MV-4-11 (cell line): ENCODE measurements around the gene NCAPD2.
"Not testable (repeated sequence)": the region's sequence is repeated elsewhere in the genome, so short reads cannot be mapped to it uniquely, and the experiment has no call there.

ENCODE experiments used
- DNase-seq: peaks from one replicate; lab custom pipeline; 2025; lab: John Stamatoyannopoulos, UW

Gene NCAPD2

DNA sequence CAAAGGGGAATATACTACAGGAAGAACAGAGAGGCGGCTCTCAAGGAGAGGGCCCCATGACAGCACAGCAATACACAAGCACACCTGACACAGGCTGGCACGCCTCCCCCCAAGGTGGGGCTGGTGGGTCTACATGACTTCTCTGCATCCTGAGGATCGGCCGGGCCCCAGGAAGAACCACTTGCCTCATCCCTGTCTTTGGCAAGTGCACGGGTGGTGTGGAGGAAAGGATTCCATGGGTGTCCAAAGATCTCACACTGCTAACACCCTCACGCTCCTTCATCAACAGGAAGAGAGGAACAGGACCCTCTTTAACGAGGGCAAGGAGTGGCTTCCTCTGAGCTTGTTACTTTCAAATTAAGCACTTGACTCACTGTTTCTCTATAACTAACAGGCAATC, 30.7 kb upstream of the NCAPD2 start:
- no peak for DNase-seq

GRCh38 chr12:6463858-6464257, 30.0 kb upstream of the NCAPD2 start:
- DNase-seq = no peak

DNA sequence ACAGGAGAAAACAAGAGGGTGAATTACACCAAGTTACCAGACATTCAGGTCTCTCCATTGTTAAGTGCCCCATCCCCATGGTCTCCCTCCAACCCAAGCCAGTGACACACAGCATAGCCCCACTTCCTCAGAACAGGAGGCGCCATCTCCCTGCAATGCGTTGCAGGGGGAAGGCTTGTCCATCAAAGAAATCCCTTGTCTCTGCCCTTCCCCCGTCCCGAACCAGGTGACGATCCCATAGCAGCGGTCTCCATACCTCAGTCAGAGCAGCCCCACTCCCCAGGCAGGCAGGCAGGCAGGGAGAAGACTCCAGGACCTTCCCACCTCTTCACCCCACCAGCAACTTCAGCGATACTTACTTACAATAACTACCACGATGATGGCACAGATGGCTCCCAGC, 29.4 kb upstream of the NCAPD2 start:
- no peak for DNase-seq

DNA sequence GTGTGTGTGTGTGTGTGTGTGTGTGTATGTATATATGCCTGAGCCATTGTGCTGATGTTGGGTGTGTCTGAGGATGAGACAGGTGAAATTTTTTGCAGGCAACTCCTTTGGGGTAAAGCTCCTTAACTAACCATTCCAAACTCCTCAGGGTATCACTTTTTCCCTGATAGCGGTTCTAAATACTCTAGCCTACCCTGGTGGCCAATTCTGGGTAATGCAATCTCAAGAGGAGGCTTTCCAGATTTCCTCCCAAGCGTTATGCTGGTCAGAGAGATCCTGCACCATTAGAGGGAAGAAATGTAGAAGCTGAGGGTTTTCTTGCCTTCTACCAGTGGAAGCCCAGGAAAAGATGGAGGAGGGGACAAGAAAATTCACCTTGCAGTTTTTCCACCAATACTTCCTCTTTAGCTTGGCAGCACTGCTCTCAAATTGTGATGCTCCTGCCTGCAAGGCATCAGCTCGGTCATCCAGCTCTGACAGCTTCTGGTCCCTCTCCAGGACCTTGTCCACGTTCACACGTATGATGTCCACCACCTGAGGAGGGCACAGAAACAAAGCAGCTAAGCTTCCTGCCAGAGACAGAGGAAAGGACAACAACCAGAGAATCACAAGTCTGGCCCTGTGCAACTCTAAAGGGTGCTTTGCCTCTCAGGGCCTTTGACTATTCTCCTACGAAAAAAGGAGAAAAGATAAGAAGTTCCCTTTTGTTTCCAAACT, 28.3 kb upstream of the NCAPD2 start:
- DNase-seq = peak; percentile 58

DNA sequence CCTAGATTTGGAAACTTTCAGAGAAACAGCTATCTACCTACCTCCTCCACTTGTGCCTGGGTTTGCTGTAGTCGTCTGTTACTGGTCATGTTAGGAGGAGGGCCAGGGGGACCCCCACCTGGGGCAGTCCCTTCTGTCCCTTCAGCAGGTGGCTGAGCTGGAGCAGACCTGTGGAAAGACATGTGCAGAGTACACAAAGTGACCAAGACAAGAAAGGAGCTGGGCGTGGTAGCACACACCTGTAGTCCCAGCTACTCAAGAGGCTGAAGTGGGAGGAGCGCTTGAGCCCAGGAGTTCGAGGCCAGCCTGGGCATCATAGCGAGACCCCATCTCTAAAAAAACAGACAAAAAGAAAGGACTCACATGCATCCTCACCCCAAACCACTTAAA, 27.7 kb upstream of the NCAPD2 start:
- DNase-seq = no peak

GRCh38 chr12:6466751-6467150, 27.2 kb upstream of the NCAPD2 start:
- DNase-seq = not testable (repeated sequence)

DNA sequence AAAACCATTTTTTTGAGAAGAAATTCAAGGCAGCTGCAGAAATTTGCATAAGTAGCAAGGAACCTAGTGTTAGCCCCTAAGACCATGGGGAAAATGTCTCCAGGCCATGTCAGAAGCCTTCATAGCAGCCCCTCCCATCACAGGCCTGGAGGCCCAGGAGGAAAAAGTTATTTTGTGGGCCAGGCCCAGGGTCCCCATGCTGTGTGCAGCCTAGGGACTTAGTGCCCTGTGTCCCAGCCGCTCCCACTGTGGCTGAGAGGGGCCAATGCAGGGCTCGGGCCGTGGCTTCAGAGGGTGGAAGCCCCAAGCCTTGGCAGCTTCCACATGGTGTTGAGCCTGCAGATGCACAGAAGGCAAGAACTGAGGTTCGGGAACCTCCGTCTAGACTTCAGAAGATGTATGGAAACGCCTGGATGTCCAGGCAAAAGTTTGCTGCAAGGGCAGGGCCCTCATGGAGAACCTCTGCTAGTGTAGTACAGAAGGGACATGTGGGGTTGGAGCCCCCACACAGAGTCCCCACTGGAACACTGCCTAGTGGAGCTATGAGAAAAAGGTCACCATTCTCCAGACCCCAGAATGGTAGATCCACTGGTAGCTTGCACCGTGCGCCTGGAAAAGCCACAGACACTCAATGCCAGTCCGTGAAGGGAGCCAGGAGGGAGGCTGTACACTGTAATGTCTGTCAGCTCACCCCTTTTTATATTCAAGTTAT, 26.2 kb upstream of the NCAPD2 start:
- not testable (repeated sequence) for DNase-seq

GRCh38 chr12:6468283-6468575, 25.7 kb upstream of the NCAPD2 start:
- DNase-seq = no peak

- DNase-seq = no peak
Measured at GRCh38 chr12:6469092-6469491, 24.8 kb upstream of the NCAPD2 start.

DNA sequence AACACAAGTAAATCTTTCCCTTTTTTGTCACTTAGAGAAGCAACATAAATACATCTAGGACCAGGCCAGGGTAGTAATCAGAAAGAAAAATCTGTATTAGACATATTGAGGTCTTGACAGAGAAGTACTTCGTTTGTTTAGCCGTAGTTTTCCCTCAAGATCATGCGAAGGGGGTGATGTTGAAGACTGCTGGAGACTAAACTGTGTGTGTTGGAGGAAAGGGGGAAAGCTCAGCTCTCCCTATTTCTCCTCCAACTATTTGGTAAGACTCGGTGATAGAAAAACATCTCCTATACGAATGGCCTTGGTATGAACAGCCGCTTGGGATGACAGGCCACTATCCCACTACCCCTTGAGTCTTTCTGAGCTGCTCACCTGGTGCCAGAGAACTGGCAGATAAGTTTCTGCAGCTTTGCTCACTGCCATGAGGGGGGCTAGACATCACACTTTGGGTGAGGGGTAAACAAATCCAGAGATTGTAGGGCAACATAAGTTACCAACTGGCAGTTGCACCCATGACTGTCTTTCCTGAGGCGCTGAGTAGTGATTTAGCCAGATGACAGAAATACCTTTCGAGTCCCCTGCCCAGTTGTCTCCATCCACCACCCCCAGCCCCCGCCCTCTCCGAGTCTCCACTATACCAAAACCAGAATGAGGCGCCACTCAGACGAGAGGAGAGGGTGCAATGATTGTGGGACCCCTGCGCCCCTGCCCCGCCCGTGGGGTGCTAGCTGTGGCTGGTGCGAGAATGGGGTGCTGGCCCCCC, 24.1 kb upstream of the NCAPD2 start:
- no peak for DNase-seq

GRCh38 chr12:6470375-6471163, 23.3 kb upstream of the NCAPD2 start, which contains the start of gene VAMP1:
Gene VAMP1, minus strand, starts transcription at chr12:6470677. Its CDS starts 146 bp downstream, at chr12:6470531.
- DNase-seq = peak; percentile 98

GRCh38 chr12:6471989-6472360, 21.9 kb upstream of the NCAPD2 start:
- no peak for DNase-seq

- DNase-seq = no peak
Measured at GRCh38 chr12:6472491-6472890, 21.4 kb upstream of the NCAPD2 start.

DNA sequence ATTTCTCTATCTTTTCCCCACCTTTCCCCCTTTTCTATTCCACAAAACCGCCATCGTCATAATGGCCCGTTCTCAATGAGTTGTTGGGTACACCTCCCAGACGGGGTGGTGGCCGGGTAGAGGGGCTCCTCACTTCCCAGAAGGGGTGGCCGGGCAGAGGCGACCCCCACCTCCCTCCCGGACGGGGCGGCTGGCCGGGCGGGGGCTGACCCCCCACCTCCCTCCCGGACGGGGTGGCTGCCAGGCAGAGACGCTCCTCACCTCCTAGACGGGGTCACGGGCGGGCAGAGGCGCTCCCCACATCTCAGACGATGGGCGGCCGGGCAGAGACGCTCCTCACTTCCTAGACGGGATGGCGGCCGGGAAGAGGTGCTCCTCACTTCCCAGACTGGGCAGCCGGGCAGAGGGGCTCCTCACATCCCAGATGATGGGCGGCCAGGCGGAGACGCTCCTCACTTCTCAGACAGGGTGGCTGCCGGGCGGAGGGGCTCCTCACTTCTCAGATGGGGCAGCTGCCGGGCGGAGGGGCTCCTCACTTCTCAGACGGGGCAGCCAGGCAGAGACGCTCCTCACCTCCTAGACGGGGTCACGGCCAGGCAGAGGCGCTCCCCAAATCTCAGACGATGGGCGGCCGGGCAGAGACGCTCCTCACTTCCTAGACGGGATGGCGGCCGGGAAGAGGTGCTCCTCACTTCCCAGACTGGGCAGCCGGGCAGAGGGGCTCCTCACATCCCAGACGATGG, 18.5 kb upstream of the NCAPD2 start:
- DNase-seq = not testable (repeated sequence)

DNA sequence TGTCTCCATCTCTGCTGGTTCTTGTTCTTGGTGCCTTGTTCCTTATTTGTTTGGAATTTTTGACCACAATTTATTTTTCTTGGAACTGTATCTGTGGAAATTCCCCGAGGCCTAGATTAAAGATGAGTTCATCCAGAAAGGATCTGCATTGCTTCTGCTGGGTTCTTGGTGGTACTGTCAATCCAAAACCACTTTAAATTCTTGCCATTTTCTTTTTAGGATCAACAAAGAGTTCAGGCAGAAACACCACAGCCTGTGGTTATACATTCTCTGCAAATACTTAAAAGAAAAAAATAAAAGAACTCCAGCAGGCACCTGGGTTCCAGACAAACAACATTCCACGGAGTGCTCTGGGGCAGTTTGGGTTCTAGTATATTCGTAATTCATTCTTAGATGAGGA, 17.4 kb upstream of the NCAPD2 start:
- DNase-seq = no peak

DNA sequence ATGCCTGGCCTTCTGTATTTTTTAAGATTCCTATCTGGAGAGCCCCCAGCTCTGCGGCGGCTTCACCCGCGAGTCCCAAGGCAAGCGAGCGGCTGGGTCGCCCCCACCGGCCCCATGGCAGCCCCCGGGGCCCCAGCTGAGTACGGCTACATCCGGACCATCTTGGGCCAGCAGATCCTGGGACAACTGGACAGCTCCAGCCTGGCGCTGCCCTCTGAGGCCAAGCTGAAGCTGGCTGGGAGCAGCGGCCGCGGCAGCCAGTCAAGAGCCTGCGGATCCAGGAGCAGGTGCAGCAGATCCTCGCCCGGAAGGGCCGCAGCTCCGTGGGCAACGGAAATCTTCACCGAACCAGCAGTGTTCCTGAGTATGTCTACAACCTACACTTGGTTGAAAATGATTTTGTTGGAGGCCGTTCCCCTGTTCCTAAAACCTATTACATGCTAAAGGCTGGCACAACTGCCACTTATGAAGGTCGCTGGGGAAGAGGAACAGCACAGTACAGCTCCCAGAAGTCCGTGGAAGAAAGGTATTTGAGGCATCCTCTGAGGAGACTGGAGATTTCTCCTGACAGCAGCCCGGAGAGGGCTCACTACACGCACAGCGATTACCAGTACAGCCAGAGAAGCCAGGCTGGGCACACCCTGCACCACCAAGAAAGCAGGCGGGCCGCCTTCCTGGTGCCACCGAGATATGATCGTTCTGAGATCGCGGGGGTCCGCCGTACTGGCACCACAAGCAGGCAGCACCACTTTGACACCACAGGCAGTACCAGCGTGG, 16.1 kb upstream of the NCAPD2 start:
- DNase-seq = not testable (repeated sequence)

DNA sequence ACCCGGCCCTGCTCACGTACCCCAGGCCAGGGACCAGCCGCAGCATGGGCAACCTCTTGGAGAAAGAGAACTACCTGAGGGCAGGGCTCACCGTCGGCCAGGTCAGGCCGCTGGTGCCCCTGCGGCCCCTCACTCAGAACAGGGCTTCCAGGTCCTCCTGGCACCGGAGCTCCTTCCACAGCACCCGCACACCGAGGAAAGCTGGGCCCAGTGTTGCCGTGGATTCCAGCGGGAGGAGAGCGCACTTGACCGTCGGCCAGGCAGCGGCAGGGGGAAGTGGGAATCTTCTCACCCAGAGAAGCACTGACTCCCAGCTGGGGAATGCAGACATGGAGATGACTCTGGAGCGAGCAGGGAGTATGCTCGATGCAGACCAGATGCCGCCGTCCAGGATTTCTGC, 15.5 kb upstream of the NCAPD2 start:
- DNase-seq = no peak

- no peak for DNase-seq
Measured at GRCh38 chr12:6488240-6488639, 5.7 kb upstream of the NCAPD2 start.

GRCh38 chr12:6489449-6489848, 4.5 kb upstream of the NCAPD2 start:
- no peak for DNase-seq

DNA sequence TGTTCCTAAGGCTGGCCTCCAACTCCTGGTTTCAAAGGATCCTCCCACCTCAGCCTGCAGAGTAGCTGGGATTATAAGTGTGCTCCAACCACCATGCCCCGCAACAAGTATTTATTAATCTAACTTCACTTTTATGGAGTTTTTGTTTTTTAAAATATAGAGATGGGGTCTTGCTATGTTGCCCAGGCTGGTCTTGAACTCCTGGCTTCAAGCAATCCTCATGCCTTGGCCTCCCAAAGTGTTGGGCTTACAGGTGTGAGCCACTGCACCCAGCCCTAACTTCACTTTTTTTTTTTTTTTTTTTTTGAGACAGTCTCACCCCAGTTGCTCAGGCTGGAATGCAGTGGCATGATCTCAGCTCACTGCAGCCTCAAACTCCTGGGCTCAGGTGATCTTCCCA, 3.2 kb upstream of the NCAPD2 start:
- not testable (repeated sequence) for DNase-seq
